NOMO-1 treated with dmso at 0.1 percent for 144 hours (cell line): Measurements from ENCODE around the gene ENOX1.

Experiments used
- DNase-seq: peaks from one replicate; lab custom pipeline; 2025; ENCODE audit not compliant: unreplicated experiment; lab: John Stamatoyannopoulos, UW

The ENOX1 gene

GRCh38 chr13:43676320-43676719, 110.5 kb downstream of the ENOX1 start:
- no peak for DNase-seq

GRCh38 chr13:43675577-43675976, 111.2 kb downstream of the ENOX1 start:
- DNase-seq: no peak

GRCh38 chr13:43669964-43670363, 116.8 kb downstream of the ENOX1 start:
- no peak for DNase-seq

GRCh38 chr13:43669101-43669500, 117.7 kb downstream of the ENOX1 start:
- DNase-seq: no peak

GRCh38 chr13:43666403-43666802, 120.4 kb downstream of the ENOX1 start:
- DNase-seq: no peak

- DNase-seq: no peak
Observed at GRCh38 chr13:43665388-43665787, 121.4 kb downstream of the ENOX1 start.

GRCh38 chr13:43664700-43665191, 122.0 kb downstream of the ENOX1 start:
- no peak for DNase-seq

- no peak for DNase-seq
Observed at GRCh38 chr13:43663474-43664090, 123.2 kb downstream of the ENOX1 start.

GRCh38 chr13:43662976-43663375, 123.8 kb downstream of the ENOX1 start:
- no peak for DNase-seq

GRCh38 chr13:43661161-43661830, 125.5 kb downstream of the ENOX1 start:
- no peak for DNase-seq

GRCh38 chr13:43657485-43657884, 129.3 kb downstream of the ENOX1 start:
- DNase-seq: no peak

GRCh38 chr13:43653980-43654379, 132.8 kb downstream of the ENOX1 start:
- no peak for DNase-seq

GRCh38 chr13:43653395-43653794, 133.4 kb downstream of the ENOX1 start:
- no peak for DNase-seq

GRCh38 chr13:43652760-43653159, 134.0 kb downstream of the ENOX1 start:
- no peak for DNase-seq

- no peak for DNase-seq
Observed at GRCh38 chr13:43650882-43651281, 135.9 kb downstream of the ENOX1 start.

GRCh38 chr13:43648733-43649132, 138.0 kb downstream of the ENOX1 start:
- DNase-seq: no peak

GRCh38 chr13:43647471-43647870, 139.3 kb downstream of the ENOX1 start:
- DNase-seq: no peak

GRCh38 chr13:43640476-43640875, 146.3 kb downstream of the ENOX1 start:
- DNase-seq: no peak

- no peak for DNase-seq
Observed at GRCh38 chr13:43631106-43631505, 155.7 kb downstream of the ENOX1 start.

GRCh38 chr13:43629691-43630480, 156.9 kb downstream of the ENOX1 start:
- peak; percentile 44 for DNase-seq

- DNase-seq: no peak
Observed at GRCh38 chr13:43626994-43627393, 159.8 kb downstream of the ENOX1 start.

- no peak for DNase-seq
Observed at GRCh38 chr13:43614063-43614462, 172.7 kb downstream of the ENOX1 start.
